OCI-LY3 (cell line): ENCODE measurements around the gene MSI2.

Experiments used
- EZH2phosphoT487 ChIP-seq: fragments of 200-600 bp; shearing (Covaris generic); IDR thresholded peaks from 2 replicates; pipeline ENCODE4 v1.6.1; 2018; ENCODE audit warnings: antibody characterized with exemption, mixed run types, low read depth
- TF ChIP-seq, protein P1 (sequence below): fragments of 200-600, 300-600 bp; sonication (generic); IDR thresholded peaks from 2 replicates; pipeline ENCODE4 v1.5.1; 2014; ENCODE audit warnings: antibody characterized with exemption, low read length, low read depth

- TF ChIP-seq, protein P1, sequence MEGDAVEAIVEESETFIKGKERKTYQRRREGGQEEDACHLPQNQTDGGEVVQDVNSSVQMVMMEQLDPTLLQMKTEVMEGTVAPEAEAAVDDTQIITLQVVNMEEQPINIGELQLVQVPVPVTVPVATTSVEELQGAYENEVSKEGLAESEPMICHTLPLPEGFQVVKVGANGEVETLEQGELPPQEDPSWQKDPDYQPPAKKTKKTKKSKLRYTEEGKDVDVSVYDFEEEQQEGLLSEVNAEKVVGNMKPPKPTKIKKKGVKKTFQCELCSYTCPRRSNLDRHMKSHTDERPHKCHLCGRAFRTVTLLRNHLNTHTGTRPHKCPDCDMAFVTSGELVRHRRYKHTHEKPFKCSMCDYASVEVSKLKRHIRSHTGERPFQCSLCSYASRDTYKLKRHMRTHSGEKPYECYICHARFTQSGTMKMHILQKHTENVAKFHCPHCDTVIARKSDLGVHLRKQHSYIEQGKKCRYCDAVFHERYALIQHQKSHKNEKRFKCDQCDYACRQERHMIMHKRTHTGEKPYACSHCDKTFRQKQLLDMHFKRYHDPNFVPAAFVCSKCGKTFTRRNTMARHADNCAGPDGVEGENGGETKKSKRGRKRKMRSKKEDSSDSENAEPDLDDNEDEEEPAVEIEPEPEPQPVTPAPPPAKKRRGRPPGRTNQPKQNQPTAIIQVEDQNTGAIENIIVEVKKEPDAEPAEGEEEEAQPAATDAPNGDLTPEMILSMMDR = no peak
- no peak for TF ChIP-seq EZH2phosphoT487
These were observed 395.7 kb downstream of the MSI2 start for GRCh38 chr17:57651996-57652395.
